Stimulated activated CD4-positive, alpha-beta T cell treated with anti-CD3 and anti-CD28 coated beads, Interleukin-15, amount 100 ng/mL, for 24 hours (primary cell): ENCODE data around the gene SFT2D2.

Experiments used
- DNase-seq: peaks from one replicate; pipeline ENCODE4 v3.0.0-alpha.2; 2020

Gene SFT2D2

DNA sequence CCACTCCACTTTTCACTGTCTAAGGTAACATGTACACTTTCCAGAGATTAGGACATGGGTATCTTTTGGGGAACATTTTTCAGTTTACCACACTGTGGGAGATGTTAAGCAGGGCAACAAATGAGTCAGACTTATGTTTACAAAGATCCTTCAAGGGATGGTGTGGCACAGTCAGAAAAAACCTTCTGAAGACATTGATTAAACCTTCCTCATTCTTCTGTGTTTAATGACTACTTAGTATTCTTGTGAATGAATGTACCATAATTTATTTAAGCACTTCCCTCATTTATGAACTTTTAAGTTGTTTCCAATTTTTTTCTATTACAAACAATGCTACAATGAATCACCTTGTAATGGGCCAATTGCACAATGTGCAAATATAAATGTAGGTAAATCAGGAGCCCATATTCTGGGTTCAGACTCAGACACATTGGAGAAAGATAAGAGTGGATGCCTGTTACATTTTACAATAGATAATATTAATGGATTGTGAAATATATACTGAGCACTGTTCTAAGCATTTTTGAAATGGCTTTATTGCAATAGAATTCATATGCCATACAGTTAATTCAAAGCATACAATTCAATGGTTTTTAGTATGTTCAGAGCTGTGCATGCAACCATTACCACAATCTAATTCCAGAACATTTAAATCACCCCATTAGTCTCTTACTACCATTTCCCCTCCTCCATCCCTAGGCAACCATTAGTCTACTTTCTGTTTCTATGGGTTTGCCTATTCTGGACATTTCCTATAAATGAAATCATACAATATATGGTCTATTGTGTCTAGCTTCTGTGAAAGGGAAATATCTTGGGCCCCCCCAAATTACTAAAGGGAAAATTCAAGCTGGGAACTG, 1.9 kb upstream of the SFT2D2 start:
- DNase-seq, result no peak

DNA sequence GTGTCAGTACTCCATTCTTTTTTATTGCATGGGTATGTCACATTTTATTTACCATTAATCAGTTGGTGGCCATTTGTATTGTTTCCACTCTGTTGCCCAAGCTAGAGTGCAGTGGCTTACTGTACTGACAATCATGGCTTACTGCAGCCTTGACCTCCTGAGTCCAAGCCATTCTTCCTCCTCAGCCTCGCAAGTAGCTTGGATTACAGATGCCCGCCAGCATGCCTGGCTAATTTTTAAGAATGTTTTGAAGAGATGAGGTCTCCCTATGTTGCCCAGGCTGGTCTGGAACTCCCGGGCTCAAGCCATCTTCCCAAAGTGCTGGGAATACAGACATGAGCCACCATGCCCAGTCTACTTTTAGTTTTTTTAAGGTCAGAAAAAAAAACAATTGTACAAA, 813 bp upstream of the SFT2D2 start:
- no peak for DNase-seq

DNA sequence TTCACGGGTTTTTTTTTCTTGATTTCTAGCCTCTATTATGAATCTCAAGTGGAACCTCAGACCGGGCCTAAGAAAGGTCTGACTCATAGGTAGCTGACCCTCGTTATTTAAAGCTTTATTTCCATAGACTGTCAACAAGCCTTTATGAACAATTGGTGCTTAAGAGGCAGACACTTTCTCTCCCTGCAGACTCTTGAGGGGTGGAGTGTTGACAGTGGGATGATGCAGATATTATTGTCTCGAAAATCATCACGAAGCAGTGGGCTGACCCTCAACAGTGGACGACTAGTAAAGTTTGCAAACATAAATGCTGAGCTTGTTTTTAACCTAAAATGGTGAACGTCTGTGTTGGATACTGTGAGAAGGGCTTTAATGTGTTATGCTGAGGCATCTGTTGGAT, 1.8 kb downstream of the SFT2D2 start:
- no peak for DNase-seq

DNA sequence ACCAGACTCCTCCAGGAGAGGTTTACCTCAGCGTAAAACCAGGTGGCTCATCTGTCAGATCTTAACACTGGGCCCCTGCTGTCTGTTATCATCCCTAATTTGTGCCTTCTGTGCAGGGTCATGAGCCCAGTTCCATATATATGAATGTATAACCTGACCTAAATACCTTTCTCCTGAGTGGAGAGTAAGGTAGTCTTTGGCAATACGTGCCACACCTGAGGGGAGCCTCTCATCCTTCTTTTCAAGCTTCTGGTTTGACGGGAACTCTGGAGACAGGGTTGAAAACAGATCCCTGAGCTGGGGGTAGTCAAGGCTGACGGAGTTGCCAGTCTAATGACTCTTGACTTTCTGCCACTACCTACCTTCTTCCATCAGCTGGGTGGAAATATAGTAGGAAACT, 4.1 kb downstream of the SFT2D2 start:
- no peak for DNase-seq

DNA sequence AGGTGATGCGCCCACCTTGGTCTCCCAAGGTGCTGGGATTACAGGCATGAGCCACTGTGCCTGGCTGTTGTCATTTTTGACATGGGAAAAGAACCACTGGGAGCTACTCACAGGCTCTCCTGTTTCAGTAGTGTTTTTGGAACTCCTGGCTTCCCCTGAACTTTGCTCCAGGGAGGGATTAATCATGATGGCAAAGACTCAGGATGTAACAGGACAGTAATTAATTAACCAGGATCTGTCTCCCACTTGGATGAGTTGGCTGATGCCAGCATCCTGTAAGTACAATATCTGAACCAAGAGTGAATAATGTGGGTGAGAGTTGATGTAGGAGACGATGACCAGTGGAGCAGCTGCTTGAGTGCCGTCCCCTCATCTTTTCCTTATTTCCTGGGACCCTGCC, 4.9 kb downstream of the SFT2D2 start:
- DNase-seq, result no peak

DNA sequence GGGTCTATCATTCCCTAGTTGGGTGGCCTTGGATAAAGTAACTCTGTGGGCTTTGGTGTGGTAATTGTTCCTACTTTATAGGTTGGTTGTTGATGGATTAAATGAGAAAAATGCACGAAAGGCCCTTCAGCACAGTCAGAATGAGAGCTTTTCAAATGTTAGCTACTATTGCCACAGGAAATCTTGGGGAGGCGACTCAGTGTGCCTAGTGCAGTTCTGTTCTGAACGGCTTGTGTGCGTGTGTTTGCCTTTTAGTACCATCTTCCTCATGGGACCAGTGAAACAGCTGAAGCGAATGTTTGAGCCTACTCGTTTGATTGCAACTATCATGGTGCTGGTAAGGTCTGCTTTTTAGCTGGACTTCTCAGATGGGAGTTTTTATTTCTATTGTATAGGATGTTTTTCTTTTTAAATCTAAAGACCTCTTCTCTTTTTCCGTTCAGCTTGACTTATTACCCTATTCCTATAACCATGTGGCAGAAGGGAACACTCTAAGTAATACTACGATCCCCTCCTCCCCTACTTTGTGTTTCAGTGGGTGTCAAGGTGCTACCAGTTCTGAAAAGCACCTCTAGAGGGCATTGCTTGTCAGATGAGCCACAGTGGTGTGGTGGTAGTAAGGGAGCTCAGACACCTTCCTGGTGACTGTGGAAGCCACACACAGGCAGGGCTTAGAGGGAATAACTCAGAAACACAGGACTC, 9.2 kb downstream of the SFT2D2 start:
- DNase-seq, result peak; percentile 48

DNA sequence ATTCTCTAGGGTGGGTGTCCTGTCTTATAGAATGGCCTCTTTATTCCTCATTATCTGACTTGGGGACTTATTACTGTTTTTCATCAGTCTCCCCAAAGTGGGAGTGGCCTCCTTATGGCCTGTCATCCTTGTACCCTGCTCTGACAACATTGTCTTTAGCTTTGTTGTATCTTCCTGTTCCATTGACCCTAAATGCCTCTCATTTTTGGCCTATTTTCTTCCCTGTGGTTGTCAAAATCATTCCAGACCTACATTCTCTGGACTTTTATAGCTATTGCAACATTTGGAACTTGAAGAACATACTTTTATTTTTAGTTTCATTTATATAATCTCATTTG, 9.7 kb downstream of the SFT2D2 start:
- DNase-seq, result no peak

DNA sequence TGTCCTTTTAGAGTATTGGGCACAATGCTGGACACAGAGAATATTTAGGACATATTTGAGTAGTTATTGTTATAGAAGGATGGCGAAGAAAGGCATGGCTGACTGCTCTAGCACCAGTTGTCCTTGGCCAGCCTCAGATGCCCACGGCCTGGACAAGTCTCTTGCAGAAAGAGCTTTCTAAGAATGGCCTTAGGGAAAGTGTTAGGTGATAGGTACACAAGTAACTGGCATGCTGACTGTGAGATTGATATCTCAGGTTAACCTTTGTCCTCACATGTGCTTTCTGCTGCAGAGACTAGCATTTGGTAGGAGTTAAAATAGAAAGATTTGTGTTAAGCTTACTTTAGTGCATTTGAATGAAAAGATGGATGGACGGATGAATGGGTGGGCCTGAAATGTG, 10.1 kb downstream of the SFT2D2 start:
- no peak for DNase-seq

DNA sequence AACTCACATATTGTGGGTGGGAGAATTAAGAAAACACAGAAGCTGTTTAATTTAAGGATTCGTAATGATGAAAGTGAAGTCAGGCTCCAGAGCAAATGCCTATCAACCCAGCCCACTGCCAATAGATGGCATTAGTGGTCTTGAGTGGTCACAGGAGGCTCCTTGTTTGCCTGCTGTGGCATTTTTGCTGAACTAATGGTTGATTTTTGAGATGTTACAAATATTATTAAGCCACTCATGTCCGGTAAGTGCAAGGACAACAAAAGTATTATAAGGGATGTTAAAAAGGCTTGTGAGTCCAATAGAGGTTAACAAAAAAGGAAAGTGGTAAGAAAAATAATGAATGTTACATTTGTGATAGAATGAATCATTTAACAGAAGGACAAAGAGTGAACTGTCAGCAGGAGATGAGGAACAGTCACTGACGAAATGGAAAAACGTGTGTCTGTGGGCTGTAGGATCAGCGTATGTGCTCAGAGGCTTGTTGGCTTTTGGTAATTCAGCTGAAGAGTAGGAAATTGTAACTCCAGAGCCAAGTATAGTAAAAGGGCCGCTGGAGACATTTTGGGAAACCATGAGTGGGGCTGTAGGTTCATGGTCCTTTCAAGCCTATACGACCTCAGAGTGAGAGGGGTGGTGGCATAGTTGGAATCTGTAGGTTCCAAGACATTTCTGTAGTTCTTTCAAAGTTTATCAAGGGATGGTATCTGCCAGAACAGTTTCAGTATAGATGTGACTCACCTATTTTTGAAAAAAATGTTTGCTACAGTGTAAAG, 11.2 kb downstream of the SFT2D2 start:
- peak; percentile 62 for DNase-seq

DNA sequence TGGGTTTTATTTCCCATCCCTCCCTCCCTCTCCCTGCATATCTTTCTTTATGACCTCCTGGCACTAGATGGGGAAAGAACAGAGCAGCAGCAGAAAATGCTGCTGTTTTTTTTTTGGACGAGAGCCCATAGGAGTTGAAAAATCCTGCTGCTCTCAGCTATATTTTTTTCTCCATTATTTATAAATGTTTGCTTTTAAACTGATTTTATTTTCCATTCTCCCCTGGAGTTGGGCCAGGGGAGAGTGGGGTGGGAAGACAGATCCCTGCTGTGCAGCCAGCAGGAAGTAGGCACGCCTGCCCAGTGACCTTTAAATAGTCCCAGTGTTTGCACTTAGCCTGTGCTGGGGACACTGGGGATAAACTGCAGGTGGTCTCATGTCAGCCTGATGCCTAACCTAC, 17.4 kb downstream of the SFT2D2 start:
- DNase-seq, result no peak

DNA sequence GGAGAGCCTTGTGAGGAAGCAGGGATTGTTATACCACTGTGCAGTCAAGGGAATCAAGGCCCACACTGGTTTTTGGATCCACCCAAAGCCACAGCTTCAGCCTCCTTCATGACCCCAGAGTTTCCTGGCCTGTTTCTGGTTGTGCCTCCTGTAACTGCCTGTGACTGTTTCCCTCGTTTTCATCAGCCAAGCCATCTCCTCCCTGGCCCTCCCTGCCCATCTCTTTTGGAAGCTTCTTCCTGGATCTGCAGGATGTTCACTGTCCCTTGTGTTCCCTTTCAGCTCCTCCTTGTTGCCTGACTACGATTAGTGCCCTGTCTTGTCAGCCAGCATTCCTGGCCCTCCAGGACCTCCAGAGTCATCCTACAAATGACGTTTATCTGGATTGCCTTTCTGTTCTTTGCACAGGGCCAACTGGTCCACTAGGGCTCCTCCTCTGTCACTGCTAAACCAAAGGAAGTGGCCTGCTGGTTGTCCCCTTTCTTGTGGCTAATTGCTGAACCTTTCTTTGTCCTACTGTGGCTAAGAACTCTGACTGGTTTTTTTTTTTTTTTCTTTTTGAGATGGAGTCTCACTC, 17.9 kb downstream of the SFT2D2 start:
- DNase-seq, result no peak

DNA sequence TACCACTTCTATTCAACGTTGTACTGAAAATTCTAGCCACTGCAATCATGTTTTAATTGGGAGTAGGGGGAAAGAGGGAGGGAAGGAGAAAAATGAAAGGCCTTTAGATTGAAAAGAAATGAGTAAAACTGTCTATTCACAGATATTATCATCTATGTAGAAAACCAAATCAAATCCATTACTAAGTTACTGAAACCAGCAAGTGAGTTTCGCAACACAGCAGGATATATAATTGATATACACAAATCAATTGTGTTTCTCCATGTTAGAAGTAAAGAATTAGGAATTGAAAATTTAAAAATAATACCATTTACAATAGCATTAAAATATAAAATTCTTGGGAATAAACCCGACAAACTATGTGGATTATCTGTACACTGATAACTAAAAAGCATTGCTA, 19.2 kb downstream of the SFT2D2 start:
- DNase-seq, result no peak

DNA sequence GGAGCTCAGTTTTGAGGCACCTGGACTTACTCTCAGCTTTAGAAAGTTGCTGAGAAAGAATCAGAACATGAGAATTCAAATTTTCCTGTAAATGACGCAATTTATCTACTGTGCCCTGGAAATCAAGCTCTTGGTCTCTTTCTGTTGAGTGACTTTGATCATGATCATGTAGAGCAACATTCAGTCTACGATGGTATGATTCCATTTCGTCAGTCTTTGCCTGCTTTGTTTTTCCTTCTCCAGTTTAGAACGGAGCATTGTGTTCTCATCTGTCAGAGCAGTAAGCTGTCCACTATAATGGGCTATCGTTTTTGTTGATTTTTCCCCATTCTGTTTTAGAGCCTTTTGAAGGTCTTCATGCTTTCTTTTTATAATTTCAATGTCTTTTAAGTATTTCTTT, 20.7 kb downstream of the SFT2D2 start:
- DNase-seq, result no peak

DNA sequence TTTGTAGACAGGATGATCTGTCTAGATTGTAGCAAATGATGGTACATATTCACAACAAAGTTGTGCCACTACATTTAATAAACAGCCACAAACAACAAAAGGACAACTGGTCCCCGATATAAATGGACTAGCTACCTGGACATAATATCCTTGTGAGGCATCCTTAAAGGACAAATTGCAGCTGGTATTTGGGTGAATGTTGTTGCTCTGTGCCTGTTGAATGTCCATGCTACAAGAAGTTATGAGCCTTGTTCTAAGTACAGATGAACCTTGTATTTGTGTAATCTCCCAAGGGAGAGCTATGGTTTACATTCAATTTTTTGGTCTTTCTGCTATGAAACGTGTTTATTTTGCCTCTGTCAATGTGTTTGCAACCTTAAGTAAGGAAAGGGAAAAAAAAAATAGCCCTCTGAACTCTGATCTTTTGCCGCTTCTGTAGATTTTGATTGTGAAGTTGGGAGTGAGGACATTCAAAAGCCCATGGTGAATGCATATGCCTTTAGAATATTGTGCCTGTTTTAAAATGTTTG, 26.5 kb downstream of the SFT2D2 start:
- DNase-seq, result no peak

DNA sequence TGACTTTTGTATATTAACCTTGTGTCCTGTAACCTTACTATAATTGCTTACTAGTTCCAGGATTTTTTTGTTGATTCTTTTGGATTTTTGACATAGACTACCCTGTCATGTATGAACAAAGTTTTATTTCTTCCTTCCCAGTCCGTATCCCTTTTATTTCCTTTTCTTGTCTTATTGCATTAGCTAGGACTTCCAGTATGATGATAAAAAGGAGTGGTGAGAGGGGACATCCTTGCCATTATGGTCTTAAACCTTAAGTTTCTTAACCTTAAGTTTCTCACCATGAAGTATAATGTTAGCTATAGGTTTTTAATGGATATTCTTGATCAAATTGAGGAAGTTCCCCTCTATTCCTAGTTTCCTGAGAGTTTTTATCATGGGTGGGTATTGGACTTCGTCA, 30.4 kb downstream of the SFT2D2 start:
- no peak for DNase-seq

DNA sequence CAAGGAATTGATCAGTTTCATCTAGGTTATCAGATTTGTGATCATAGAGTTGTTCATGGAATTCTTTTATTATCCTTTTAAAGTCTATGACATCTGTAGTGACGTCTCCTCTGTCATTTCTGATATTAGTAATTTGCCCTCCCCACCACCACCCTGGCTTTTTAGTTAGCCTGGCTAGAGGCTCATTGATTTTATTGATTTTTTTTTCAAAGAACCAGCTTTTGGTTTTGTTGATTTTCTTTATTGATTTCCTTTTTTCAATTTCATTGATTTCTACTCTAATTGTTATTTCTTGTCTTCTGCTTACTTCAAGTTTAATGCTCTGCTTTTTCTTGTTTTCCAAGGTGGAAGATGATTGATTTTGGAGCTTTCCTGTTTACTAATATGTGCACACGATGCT, 31.6 kb downstream of the SFT2D2 start:
- DNase-seq, result no peak

DNA sequence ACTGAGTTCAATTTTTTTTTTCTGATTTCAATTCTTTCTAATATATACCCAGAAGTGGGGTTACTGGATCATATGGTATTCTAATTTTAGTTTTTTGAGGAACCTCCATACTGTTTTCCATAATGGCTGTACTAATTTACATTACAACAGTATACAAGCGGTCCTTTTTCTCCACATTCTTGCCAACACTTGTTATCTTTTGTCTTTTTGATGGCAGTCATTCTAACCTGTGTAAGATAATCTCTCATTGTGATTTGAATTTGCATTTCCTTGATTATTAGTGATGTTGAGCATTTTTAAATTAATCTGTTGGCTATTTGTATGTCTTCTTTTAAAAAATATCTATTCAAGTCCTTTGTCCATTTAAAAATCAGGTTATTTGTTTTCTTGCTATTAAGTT, 33.8 kb downstream of the SFT2D2 start:
- no peak for DNase-seq

DNA sequence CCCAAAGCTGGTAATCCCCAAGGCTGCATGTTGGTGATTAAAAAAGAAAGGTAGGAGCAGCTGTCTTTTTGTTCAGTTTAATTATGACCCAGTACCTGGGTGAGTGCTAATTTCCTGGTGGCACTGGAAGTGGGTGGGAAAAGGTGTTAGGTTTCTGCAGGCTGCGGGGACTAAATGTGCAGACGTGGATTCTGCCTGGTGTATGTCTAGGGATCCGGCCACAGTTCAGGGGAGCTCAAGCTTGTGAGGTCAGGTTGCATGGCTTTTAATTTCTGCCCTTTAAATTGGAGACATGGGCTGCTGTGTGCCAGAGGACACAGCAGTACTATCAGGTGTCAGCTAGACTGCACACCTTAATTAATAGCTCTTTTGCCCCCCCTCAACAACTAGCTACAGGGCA, 34.6 kb downstream of the SFT2D2 start:
- no peak for DNase-seq

DNA sequence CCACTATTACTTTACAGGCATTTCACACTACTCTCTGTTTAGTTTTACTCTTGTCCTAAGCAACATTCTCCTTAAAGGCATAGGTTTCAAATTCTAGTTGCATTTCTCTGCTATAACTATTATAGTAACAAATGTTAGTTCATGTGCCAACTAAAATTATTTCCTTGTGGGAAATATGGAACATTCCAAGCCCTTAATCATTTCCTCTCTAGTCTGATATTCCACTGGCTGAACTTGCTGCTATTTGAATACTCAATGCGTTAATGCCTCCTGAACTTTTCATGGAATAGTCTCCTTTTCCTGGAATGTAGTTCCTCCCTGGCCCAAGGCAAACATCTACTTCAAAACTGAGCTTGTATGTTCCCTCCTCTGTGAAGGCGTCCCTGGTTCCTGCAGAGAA, 35.6 kb downstream of the SFT2D2 start:
- DNase-seq, result no peak

DNA sequence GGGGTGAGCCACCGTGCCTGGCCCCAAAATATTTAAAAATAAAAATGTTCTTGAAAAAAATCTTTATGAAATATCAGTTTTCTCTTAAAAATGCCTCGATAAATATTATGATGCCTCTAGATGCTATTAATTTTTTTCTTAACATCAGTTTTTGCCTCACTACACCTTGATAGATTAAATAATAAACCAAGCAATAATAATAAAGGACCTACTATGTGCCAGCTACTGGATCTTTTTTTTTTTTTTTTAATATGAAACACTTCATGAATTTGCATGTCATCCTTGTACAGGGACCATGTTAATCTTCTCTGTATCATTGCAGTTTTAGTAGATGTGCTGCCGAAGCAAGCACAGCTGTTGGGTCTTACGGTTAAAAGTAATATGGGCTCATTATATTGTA, 37.3 kb downstream of the SFT2D2 start:
- no peak for DNase-seq

DNA sequence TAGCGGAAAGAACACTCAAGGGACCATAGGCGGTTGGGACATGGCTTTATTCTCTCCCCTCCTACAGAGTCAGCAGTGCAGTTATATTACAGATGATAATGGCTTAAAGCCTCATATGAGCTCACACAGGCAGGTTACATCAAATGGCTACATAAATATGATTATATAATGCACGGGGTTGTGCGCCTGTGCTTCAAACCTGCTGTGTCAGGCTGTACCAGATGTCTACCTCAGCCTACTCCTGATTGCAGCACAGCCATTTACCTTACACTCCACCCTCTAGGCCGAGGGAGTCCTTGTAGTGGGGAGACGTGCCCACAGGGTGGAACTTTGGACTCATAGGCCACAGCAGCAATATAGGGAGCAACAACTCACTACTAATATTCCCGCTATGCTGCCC, 38.5 kb downstream of the SFT2D2 start:
- no peak for DNase-seq

DNA sequence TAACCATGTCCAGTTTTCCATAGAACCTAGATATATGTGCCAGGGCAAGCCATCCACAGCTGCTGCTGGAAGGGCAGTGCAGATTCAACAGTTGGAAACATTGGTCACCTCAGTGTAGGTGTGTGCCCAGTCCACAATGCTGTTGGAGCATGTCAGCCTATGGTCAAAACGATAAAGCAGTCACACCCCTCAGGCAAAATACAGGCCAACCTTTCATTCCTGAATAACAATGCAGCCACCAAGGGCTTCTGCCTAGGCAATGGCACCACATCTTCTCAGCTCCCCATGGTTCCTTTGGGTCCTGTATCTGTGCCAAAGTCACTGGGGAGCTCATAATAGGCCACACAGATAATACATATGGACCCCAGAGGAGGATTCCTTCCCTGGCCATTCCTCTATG, 39.8 kb downstream of the SFT2D2 start:
- DNase-seq, result no peak

DNA sequence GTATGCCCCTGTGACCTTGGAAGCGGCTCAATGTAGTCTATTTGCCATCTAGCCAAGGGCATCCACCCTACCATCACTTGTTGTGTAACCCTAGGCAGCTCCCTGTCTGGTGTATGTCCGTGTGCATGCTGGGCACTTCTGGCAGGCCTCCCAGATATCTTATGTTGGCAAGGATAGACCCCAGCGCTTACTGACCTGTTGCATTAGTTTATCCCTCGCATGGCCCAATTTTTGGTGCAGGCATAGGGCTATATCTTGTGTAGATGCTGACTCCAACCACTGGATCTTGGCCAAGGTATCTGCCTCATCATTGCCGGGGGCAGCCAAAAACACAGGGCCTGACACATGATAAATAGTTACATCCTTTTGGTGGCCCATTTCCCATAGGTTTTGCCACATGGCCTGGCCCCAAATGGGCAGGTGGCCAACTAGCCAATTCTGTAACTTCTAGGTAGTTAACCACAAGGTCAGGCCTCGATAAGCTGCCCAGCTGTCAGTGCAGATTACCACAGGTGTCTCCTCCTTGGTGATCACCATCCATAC, 40.9 kb downstream of the SFT2D2 start:
- DNase-seq, result no peak
